Endometrial microvascular endothelial cells (primary cell): ENCODE data around the gene C1orf226. TPM values are rescaled to one million over a fixed set of nuclear protein-coding genes. Genes with fewer than 3 reads are reported as not detected.
"Not testable (repeated sequence)": the region's sequence is repeated elsewhere in the genome, so short reads cannot be mapped to it uniquely, and the experiment has no call there.

Source experiments
- in situ Hi-C: cut with HindIII; loops from 2 replicates; pipeline ENCODE4 v1.10.0; 2017; ENCODE audit warnings: low sequenced_read_pairs, low pct_unique_long_range_greater_than_20kb; ENCODE audit errors: inconsistent ontology term
- total RNA-seq: library from RNA; depleted of rRNA; stranded (reverse); fragments of >200 nt; gene quantifications from one replicate; pipeline ENCODE4 v1.2.3, GENCODE V29; 2015; ENCODE audit errors: inconsistent ontology term

C1orf226 gene
- total RNA-seq, result 2.1 TPM

GRCh38 chr1:162381383-162381782 lies at the start of gene C1orf226:
Gene C1orf226 (plus strand): TSS chr1:162381728. CDS start chr1:162381902, 174 bp downstream.
- in situ Hi-C loops, result no loop called here

GRCh38 chr1:162333991-162334390 lies 47.5 kb upstream of the C1orf226 start:
- in situ Hi-C loops, result no loop called here

- in situ Hi-C loops, result no loop called here
Observed at GRCh38 chr1:162335126-162335525, 46.4 kb upstream of the C1orf226 start.

- in situ Hi-C loops, result no loop called here
Observed at GRCh38 chr1:162336621-162337285, 44.8 kb upstream of the C1orf226 start.

- in situ Hi-C loops, result no loop called here
Observed at GRCh38 chr1:162342452-162342983, 39.0 kb upstream of the C1orf226 start.

- in situ Hi-C loops, result no loop called here
Observed at GRCh38 chr1:162343470-162343869, 38.1 kb upstream of the C1orf226 start.

- in situ Hi-C loops, result no loop called here
Observed at GRCh38 chr1:162347281-162347680, 34.2 kb upstream of the C1orf226 start.

GRCh38 chr1:162349635-162350330 lies 31.7 kb upstream of the C1orf226 start:
- in situ Hi-C loops, result no loop called here

GRCh38 chr1:162351246-162351842 lies 30.2 kb upstream of the C1orf226 start:
- in situ Hi-C loops, result no loop called here

- in situ Hi-C loops, result not testable (repeated sequence)
Observed at GRCh38 chr1:162351874-162352273, 29.7 kb upstream of the C1orf226 start.

GRCh38 chr1:162353078-162353477 lies 28.4 kb upstream of the C1orf226 start:
- in situ Hi-C loops, result no loop called here

GRCh38 chr1:162353702-162354101 lies 27.8 kb upstream of the C1orf226 start:
- in situ Hi-C loops, result no loop called here

GRCh38 chr1:162357681-162358266 lies 23.8 kb upstream of the C1orf226 start:
- in situ Hi-C loops, result no loop called here

- in situ Hi-C loops, result no loop called here
Observed at GRCh38 chr1:162358928-162359327, 22.6 kb upstream of the C1orf226 start.

GRCh38 chr1:162359523-162360236 lies 21.8 kb upstream of the C1orf226 start:
- in situ Hi-C loops, result no loop called here

GRCh38 chr1:162360237-162360873 lies 21.2 kb upstream of the C1orf226 start:
- in situ Hi-C loops, result no loop called here

- in situ Hi-C loops, result no loop called here
Observed at GRCh38 chr1:162360874-162361260, 20.7 kb upstream of the C1orf226 start.

GRCh38 chr1:162361349-162361748 lies 20.2 kb upstream of the C1orf226 start:
- in situ Hi-C loops, result no loop called here
